HL-60 (cell line): Measurements from ENCODE around the gene TRIM63.

Experiments used
- DNase-seq, 2 experiments: peaks; one replicate each; pipeline ENCODE4 v3.0.0-alpha.2; 2010 to 2020; ENCODE audit warnings: low read depth in 1 of 2, low spot score in 1 of 2
- H3K27ac ChIP-seq: fragments of 250-450 bp; sonication (Bioruptor Pico); replicated peaks from 2 replicates; pipeline ENCODE4 v1.5.1; 2020; ENCODE audit warnings: mild to moderate bottlenecking, moderate library complexity
- H3K27me3 ChIP-seq: fragments of 250-450 bp; sonication (Bioruptor Pico); 2 replicates; pipeline ENCODE4 v1.5.1; 2021; ENCODE audit warnings: mild to moderate bottlenecking, moderate library complexity; ENCODE audit not compliant: insufficient read depth, poor library complexity, severe bottlenecking
- H3K4me3 ChIP-seq: replicated peaks from 2 replicates; pipeline ENCODE4 v1.5.1; 2011; ENCODE audit warnings: mild to moderate bottlenecking, control low read depth, low read length; ENCODE audit not compliant: insufficient read depth
- CTCF ChIP-seq: IDR thresholded peaks from one replicate; pipeline ENCODE4 v1.5.1; 2011; ENCODE audit warnings: low read length, control low read depth, inconsistent platforms; ENCODE audit not compliant: insufficient read depth
- GABPA ChIP-seq: IDR thresholded peaks from 2 replicates; pipeline ENCODE4 v1.6.1; 2012; ENCODE audit warnings: low read depth
- POLR2AphosphoS5 ChIP-seq: IDR thresholded peaks from 2 replicates; pipeline ENCODE4 v1.6.1; 2012; ENCODE audit warnings: low read depth
- REST ChIP-seq: IDR thresholded peaks from 2 replicates; pipeline ENCODE4 v1.6.1; 2012; ENCODE audit warnings: low read depth; ENCODE audit not compliant: insufficient replicate concordance
- SPI1 ChIP-seq: IDR thresholded peaks from 2 replicates; pipeline ENCODE4 v1.6.1; 2012; ENCODE audit warnings: low read depth, mild to moderate bottlenecking, borderline replicate concordance

Gene TRIM63

GRCh38 chr1:26075421-26076144 is 8.2 kb upstream of the TRIM63 start:
- Histone ChIP-seq H3K27me3 (no peaks in the 10 kb centered on the region), H3K27ac (no peak overlapping the region), H3K4me3 (no peak overlapping the region)
- no peak for DNase-seq
- TF ChIP-seq REST = no peak
- no peak for TF ChIP-seq CTCF
- TF ChIP-seq SPI1 = no peak
- no peak for TF ChIP-seq GABPA
- TF ChIP-seq POLR2AphosphoS5 = no peak

GRCh38 chr1:26072305-26072704 is 4.9 kb upstream of the TRIM63 start:
- Histone ChIP-seq H3K4me3 (no peak overlapping the region), H3K27me3 (peaks cover 8% of the 10 kb centered on the region), H3K27ac (no peak overlapping the region)
- no peak for TF ChIP-seq REST
- no peak for TF ChIP-seq SPI1
- TF ChIP-seq CTCF = no peak
- no peak for TF ChIP-seq POLR2AphosphoS5
- no peak for TF ChIP-seq GABPA
- DNase-seq = no peak

- peaks cover 8% of the 10 kb centered on the region for H3K27me3 ChIP-seq
- H3K27ac ChIP-seq = no peak overlapping the region
- H3K4me3 ChIP-seq = no peak overlapping the region
- TF ChIP-seq REST (no peak), GABPA (no peak), SPI1 (no peak), CTCF (no peak), POLR2AphosphoS5 (no peak)
- DNase-seq = no peak
Measured at GRCh38 chr1:26070963-26071342, 3.5 kb upstream of the TRIM63 start.
